H1 (cell line): ENCODE data around the gene EMC6.

Experiments used
- CEBPB ChIP-seq: IDR thresholded peaks from 2 replicates; pipeline ENCODE4 v1.6.1; 2012; ENCODE audit warnings: low read depth, low read length
- CREB1 ChIP-seq: IDR thresholded peaks from 2 replicates; pipeline ENCODE4 v1.6.1; 2012; ENCODE audit warnings: inconsistent platforms
- FOSL1 ChIP-seq: IDR thresholded peaks from 2 replicates; pipeline ENCODE4 v1.6.1; 2011; ENCODE audit warnings: mild to moderate bottlenecking, low read depth, low read length, moderate library complexity; ENCODE audit not compliant: insufficient read depth
- RXRA ChIP-seq: IDR thresholded peaks from 2 replicates; pipeline ENCODE4 v1.6.1; 2011; ENCODE audit warnings: low read depth, mild to moderate bottlenecking, low read length, moderate library complexity; ENCODE audit not compliant: insufficient read depth

GRCh38 chr17:3692346-3692745 is 23.7 kb downstream of the EMC6 start:
- no peak for TF ChIP-seq FOSL1
- TF ChIP-seq RXRA = no peak
- TF ChIP-seq CREB1 = no peak
- no peak for TF ChIP-seq CEBPB
